GM21528 (cell line): ENCODE data around the gene CDK8.

Experiments
- ATAC-seq: cut with Tn5 transposase; IDR thresholded peaks from one replicate; pipeline ENCODE4 v1.9.1; 2021; ENCODE audit warnings: mild to moderate bottlenecking, moderate library complexity; ENCODE audit not compliant: unreplicated experiment, low FRiP score

The CDK8 gene

GRCh38 chr13:26435171-26435570 is 181.2 kb downstream of the CDK8 start:
- no peak for ATAC-seq

GRCh38 chr13:26435646-26436045 is 181.7 kb downstream of the CDK8 start:
- no peak for ATAC-seq

GRCh38 chr13:26436914-26437313 is 183.0 kb downstream of the CDK8 start:
- no peak for ATAC-seq

GRCh38 chr13:26440111-26440510 is 186.2 kb downstream of the CDK8 start:
- no peak for ATAC-seq

GRCh38 chr13:26441476-26441875 is 187.5 kb downstream of the CDK8 start:
- ATAC-seq, result no peak

GRCh38 chr13:26442541-26442940 is 188.6 kb downstream of the CDK8 start:
- no peak for ATAC-seq

- no peak for ATAC-seq
These were observed 191.2 kb downstream of the CDK8 start for GRCh38 chr13:26445092-26445491.

GRCh38 chr13:26446751-26447150 is 192.8 kb downstream of the CDK8 start:
- ATAC-seq, result no peak

GRCh38 chr13:26448032-26448431 is 194.1 kb downstream of the CDK8 start:
- no peak for ATAC-seq

- no peak for ATAC-seq
These were observed 195.3 kb downstream of the CDK8 start for GRCh38 chr13:26449063-26449848.
